Karpas-422 (cell line): ENCODE results near the gene TTC24. TPM values are rescaled to one million over a fixed set of nuclear protein-coding genes. Genes with fewer than 3 reads are reported as not detected.
"Not testable (repeated sequence)": the region's sequence is repeated elsewhere in the genome, so short reads cannot be mapped to it uniquely, and the experiment has no call there.

ENCODE experiments used
- DNase-seq: peaks from one replicate; pipeline ENCODE4 v3.0.0-alpha.2; 2015
- H2AFZ ChIP-seq: fragments of 200-600 bp; sonication (generic); 2 replicates; pipeline ENCODE4 v1.6.1; 2014; ENCODE audit warnings: antibody characterized with exemption, low read length, mixed read lengths
- H3K27ac ChIP-seq: fragments of 200-600 bp; sonication (generic); 2 replicates; pipeline ENCODE4 v1.5.1; 2014; ENCODE audit warnings: mild to moderate bottlenecking, low read length, moderate library complexity
- H3K27me3 ChIP-seq: fragments of 200-600 bp; sonication (generic); 2 replicates; pipeline ENCODE4 v1.6.1; 2014; ENCODE audit warnings: low read length, mixed read lengths
- H3K36me3 ChIP-seq: fragments of 200-600 bp; sonication (generic); 2 replicates; pipeline ENCODE4 v1.6.1; 2014; ENCODE audit warnings: low read length, mixed read lengths; ENCODE audit not compliant: insufficient read depth
- H3K4me1 ChIP-seq: fragments of 200-600 bp; sonication (generic); 2 replicates; pipeline ENCODE4 v1.6.1; 2014; ENCODE audit warnings: mild to moderate bottlenecking, low read length, mixed read lengths
- H3K4me2 ChIP-seq: fragments of 200-600 bp; sonication (generic); 2 replicates; pipeline ENCODE4 v1.6.1; 2014; ENCODE audit warnings: low read length, low read depth, mild to moderate bottlenecking; ENCODE audit not compliant: poor library complexity, severe bottlenecking
- H3K4me3 ChIP-seq: fragments of 200-600 bp; sonication (generic); 2 replicates; pipeline ENCODE4 v1.5.1; 2014; ENCODE audit warnings: mild to moderate bottlenecking, antibody characterized with exemption, low read length, mixed read lengths
- H3K79me2 ChIP-seq: fragments of 200-600 bp; sonication (generic); 2 replicates; pipeline ENCODE4 v1.6.1; 2014; ENCODE audit warnings: mild to moderate bottlenecking, low read length, mixed read lengths
- H3K9ac ChIP-seq: fragments of 200-600 bp; sonication (generic); 2 replicates; pipeline ENCODE4 v1.6.0; 2014; ENCODE audit warnings: low read length
- H3K9me2 ChIP-seq: fragments of 200-600 bp; sonication (generic), shearing (Covaris generic); replicated peaks from 2 replicates; pipeline ENCODE4 v1.6.0; 2014; ENCODE audit warnings: mild to moderate bottlenecking, low read length, moderate library complexity; ENCODE audit not compliant: insufficient read depth
- H3K9me3 ChIP-seq: fragments of 300-700, 200-600 bp; sonication (generic); 2 replicates; pipeline ENCODE4 v1.6.1; 2014; ENCODE audit warnings: low read length, mixed read lengths
- H4K20me1 ChIP-seq: fragments of 200-600 bp; sonication (generic); 2 replicates; pipeline ENCODE4 v1.6.1; 2014; ENCODE audit warnings: mild to moderate bottlenecking, antibody characterized with exemption, low read length, low read depth; ENCODE audit not compliant: insufficient read depth
- total RNA-seq: library from RNA; depleted of rRNA; stranded (reverse); fragments of >200 nt; shearing (Covaris generic); gene quantifications from 2 replicates; pipeline ENCODE4 v1.2.3, GENCODE V29; 2014; ENCODE audit warnings: low replicate concordance

The TTC24 gene
- total RNA-seq, 1 experiment from 2014 or later = 2.9 TPM

DNA sequence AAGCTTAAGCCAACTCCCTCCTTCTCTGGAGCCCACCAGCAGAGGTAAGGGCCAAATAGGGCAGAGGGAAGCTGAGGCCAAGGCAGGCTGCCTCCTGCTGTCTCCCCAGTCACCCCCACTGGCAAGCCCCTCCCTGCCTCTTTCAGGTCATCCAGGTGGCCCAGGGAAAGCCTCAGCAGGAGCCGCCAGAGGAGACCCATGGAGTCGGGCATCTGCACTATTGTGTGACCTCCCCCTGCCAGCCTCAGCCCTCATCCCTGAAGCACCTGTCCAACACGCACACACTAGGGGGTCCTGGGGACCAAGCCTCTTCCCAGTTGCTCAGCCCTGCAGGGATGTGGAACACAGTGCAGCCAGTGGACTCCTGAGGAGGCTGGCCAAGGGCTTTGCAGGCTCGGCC is 6.8 kb downstream of the TTC24 start:
- H4K20me1 ChIP-seq = no peaks in the 10 kb centered on the region
- H3K4me3 ChIP-seq = no peak overlapping the region
- H3K79me2 ChIP-seq = no peaks in the 10 kb centered on the region
- H3K27ac ChIP-seq = no peak overlapping the region
- no peaks in the 10 kb centered on the region for H3K36me3 ChIP-seq
- no peak overlapping the region for H3K9ac ChIP-seq
- H3K4me1 ChIP-seq = peaks cover 40% of the 10 kb centered on the region
- DNase-seq = no peak
- no peak overlapping the region for H2AFZ ChIP-seq
- H3K4me2 ChIP-seq = no peak overlapping the region
- no peaks in the 10 kb centered on the region for H3K9me2 ChIP-seq
- H3K9me3 ChIP-seq = no peaks in the 10 kb centered on the region
- no peaks in the 10 kb centered on the region for H3K27me3 ChIP-seq

DNA sequence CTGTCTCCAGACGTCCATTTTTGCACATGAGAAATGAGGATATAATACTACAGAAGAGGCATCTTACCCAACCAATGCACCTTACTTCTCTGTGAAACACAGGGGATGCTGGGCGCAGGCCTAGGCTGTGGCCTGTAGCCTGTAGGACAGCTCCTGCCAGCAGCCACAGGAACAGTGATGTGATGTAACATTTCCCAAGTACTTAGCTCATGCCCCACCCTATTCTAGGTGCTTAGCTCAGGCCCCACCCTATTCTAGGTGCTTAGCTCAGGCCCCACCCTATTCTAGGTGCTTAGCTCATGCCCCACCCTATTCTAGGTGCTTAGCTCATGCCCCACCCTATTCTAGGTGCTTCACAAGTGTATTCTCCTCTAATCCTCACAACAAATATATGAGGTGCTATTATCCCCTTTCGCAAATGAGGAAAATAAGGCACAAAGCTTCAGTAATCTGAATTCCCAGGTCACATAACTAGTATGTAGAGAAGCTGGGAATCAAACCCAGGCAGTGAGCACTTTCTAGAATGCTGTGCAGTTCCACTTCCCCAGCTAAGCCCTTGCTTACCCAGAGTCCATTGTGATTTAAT is 7.5 kb downstream of the TTC24 start:
- H3K9me3 ChIP-seq = no peaks in the 10 kb centered on the region
- no peak overlapping the region for H3K4me3 ChIP-seq
- no peaks in the 10 kb centered on the region for H3K27me3 ChIP-seq
- peaks cover 36% of the 10 kb centered on the region for H3K4me1 ChIP-seq
- no peak for DNase-seq
- no peak overlapping the region for H3K9ac ChIP-seq
- H3K9me2 ChIP-seq = no peaks in the 10 kb centered on the region
- no peaks in the 10 kb centered on the region for H3K36me3 ChIP-seq
- H3K4me2 ChIP-seq = no peak overlapping the region
- H3K79me2 ChIP-seq = peaks cover 3% of the 10 kb centered on the region
- H2AFZ ChIP-seq = no peak overlapping the region
- H4K20me1 ChIP-seq = no peaks in the 10 kb centered on the region
- no peak overlapping the region for H3K27ac ChIP-seq

DNA sequence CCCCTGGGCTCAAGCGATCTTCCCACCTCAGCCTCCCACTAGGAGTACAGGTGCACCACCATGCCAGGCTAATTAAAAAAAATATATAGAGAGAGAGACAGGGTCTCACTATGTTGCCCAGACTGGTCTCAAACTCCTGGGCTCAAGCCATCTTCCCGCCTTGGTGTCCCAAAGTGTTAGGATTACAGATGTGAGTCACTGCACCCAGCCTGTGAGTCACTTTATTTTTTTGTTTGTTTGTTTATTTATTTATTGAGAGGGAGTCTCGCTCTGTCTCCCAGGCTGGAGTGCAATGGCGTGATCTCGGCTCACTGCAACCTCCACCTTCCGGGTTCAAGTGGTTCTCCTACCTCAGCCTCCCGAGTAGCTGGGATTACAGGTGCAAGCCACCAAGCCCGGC is 8.4 kb downstream of the TTC24 start:
- not testable (repeated sequence) for H3K4me3 ChIP-seq, H3K9me3 ChIP-seq

DNA sequence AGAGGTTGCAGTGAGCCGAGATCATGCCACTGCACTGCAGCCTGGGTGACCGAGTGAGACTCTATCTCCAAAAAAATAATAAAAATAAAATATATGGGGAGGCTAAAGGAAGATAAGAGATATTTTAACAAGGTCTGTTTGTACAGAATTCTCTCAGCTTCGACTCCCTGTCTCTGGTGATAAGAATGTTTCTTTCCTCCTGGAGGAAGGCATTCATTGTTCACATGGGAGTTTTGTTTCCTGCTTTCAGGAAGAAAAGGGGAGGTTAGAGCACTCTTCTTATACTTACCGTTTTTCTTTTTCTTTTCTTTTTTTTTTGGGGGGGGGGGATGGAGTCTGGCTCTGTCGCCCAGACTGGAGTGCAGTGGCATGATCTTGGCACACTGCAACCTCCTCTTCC is 10.0 kb downstream of the TTC24 start:
- peaks cover 20% of the 10 kb centered on the region for H3K79me2 ChIP-seq
- H3K9me2 ChIP-seq = no peaks in the 10 kb centered on the region
- no peaks in the 10 kb centered on the region for H3K27me3 ChIP-seq
- no peaks in the 10 kb centered on the region for H3K9me3 ChIP-seq
- peaks cover 13% of the 10 kb centered on the region; the same call in 1 of the 2 replicates for H3K36me3 ChIP-seq
- H3K27ac ChIP-seq = no peak overlapping the region
- no peaks in the 10 kb centered on the region for H4K20me1 ChIP-seq
- H3K9ac ChIP-seq = no peak overlapping the region
- H3K4me2 ChIP-seq = no peak overlapping the region
- no peak overlapping the region for H2AFZ ChIP-seq
- no peak for DNase-seq
- H3K4me1 ChIP-seq = peaks cover 29% of the 10 kb centered on the region
- H3K4me3 ChIP-seq = no peak overlapping the region

More for the DNA sequence above, 8.4 kb downstream of the TTC24 start:
- H2AFZ ChIP-seq, H4K20me1 ChIP-seq, DNase-seq, H3K27me3 ChIP-seq, H3K27ac ChIP-seq, H3K36me3 ChIP-seq, H3K9ac ChIP-seq, H3K9me2 ChIP-seq, H3K4me2 ChIP-seq: not testable (repeated sequence)
- peaks cover 35% of the 10 kb centered on the region for H3K4me1 ChIP-seq
- H3K79me2 ChIP-seq = peaks cover 13% of the 10 kb centered on the region

DNA sequence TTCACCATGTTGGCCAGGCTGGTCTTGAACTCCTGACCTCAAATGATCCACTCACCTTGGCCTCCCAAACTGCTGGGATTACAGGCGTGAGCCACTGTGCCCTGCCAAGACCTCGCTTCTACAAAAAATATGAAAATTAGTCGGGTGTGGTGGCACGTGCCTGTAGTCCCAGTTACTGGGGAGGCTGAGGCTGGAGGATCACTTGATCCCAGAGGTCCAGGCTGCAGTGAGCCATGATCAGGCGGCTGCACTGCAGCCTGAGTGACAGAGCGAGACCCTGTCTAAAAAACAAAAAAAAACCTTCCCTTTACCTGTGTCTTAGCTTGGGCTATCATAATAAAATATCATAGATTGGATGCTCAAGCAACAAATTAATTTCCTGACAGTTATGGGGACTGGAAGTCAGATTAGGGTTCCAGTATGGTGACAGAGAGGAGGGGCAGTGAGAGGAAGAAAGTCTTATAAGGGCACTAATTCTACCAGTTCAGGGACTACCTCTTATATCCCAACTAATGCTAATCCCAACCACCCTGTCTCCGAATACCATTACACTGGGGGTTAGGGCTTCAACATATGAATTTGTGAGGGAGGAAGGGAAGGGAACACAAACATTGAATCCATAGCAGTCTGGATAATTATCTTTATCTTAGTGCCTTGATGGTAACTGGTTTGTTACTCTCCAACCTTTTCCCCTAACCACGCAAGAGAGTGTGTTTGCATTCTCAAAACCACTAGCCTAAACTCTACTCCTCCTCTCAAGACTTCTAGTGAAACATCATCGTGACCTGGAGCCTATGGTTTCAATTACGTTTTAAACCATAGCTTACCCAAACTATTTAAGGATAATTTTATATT is 11.0 kb downstream of the TTC24 start:
- Histone ChIP-seq H3K4me3 (peak overlapping the region; percentile 97), H3K4me2 (peak overlapping the region; percentile 91), H2AFZ (no peak overlapping the region), H3K9ac (peak overlapping the region; percentile 94), H4K20me1 (no peaks in the 10 kb centered on the region), H3K27me3 (no peaks in the 10 kb centered on the region), H3K27ac (peak overlapping the region; percentile 59; the same call in 1 of the 2 replicates), H3K79me2 (peaks cover 20% of the 10 kb centered on the region), H3K9me3 (no peaks in the 10 kb centered on the region), H3K4me1 (peaks cover 27% of the 10 kb centered on the region), H3K36me3 (peaks cover 15% of the 10 kb centered on the region; the same call in 1 of the 2 replicates), H3K9me2 (no peaks in the 10 kb centered on the region)
- DNase-seq = no peak

DNA sequence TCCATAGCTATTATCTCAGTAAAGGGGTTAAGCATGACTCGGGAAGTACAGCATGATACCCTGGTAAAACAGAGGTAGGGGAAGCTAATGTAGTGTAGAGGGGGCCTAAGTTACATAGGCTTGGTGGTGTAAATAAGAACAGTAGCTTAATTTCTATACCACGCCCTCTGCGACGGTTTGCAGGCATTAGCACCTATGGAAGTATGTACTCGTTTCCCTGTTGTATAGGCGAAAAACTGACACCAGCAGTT is 11.6 kb downstream of the TTC24 start:
- peaks cover 27% of the 10 kb centered on the region for H3K4me1 ChIP-seq
- no peak for DNase-seq
- H4K20me1 ChIP-seq = no peaks in the 10 kb centered on the region
- no peaks in the 10 kb centered on the region for H3K27me3 ChIP-seq
- H3K4me2 ChIP-seq = peak overlapping the region; percentile 91
- no peaks in the 10 kb centered on the region for H3K9me3 ChIP-seq
- peaks cover 20% of the 10 kb centered on the region for H3K79me2 ChIP-seq
- no peaks in the 10 kb centered on the region for H3K9me2 ChIP-seq
- H2AFZ ChIP-seq = peak overlapping the region; percentile 54; the same call in 1 of the 2 replicates
- peak overlapping the region; percentile 94 for H3K9ac ChIP-seq
- peak overlapping the region; percentile 97 for H3K4me3 ChIP-seq
- H3K36me3 ChIP-seq = peaks cover 21% of the 10 kb centered on the region; the same call in 1 of the 2 replicates
- peak overlapping the region; percentile 59; the same call in 1 of the 2 replicates for H3K27ac ChIP-seq

DNA sequence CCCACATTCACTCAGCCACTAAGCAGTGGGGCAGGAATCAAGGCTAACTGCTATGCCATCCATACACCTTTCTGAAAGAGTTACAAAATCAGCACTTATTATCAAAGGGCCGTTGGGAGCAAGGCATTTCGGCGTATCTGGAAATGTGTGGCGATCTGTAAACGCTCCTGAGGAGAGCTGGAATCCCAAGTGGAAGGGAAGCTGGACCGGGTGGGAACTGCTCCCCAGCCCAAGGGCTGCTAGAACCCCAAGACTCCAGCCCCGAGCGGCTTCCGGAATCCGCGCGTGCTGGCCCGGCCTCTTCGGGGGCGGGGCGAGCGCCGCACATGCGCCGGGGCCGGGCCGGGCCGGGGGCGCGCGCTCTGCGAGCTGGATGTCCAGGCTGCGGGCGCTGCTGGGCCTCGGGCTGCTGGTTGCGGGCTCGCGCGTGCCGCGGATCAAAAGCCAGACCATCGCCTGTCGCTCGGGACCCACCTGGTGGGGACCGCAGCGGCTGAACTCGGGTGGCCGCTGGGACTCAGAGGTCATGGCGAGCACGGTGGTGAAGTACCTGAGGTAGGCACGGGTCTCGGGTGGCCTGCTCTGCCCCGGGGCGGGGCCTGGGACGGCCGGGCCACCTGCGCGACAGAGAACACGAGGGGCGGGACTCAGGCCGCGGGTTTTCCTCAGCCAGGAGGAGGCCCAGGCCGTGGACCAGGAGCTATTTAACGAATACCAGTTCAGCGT is 12.1 kb downstream of the TTC24 start, which contains the start of gene NAXE:
Gene NAXE (plus strand): TSS at position 345 of the 726 bp plus-strand sequence. CDS start 29 bp downstream, at position 374.
- no peaks in the 10 kb centered on the region for H3K9me3 ChIP-seq
- H3K9me2 ChIP-seq = no peaks in the 10 kb centered on the region
- peak within 1 kb of the TSS; percentile 94 for H3K9ac ChIP-seq
- H2AFZ ChIP-seq = peak within 1 kb of the TSS; percentile 54; the same call in 1 of the 2 replicates
- H3K4me1 ChIP-seq = peaks cover 27% of the 10 kb centered on the region
- DNase-seq = peak; percentile 92
- peak within 1 kb of the TSS; percentile 91 for H3K4me2 ChIP-seq
- H4K20me1 ChIP-seq = no peaks in the 10 kb centered on the region
- H3K4me3 ChIP-seq = peak within 1 kb of the TSS; percentile 97
- no peaks in the 10 kb centered on the region for H3K27me3 ChIP-seq
- peaks cover 20% of the 10 kb centered on the region for H3K79me2 ChIP-seq
- peak within 1 kb of the TSS; percentile 70 for H3K27ac ChIP-seq
- peaks cover 26% of the 10 kb centered on the region; the same call in 1 of the 2 replicates for H3K36me3 ChIP-seq
